ENCODE measurements around the gene CCNA2. TPM values are rescaled to one million over a fixed set of nuclear protein-coding genes. Genes with fewer than 3 reads are reported as not detected.

Gene CCNA2
- total RNA-seq, 1 donor from 2014 or later = 8.9 TPM

DNA sequence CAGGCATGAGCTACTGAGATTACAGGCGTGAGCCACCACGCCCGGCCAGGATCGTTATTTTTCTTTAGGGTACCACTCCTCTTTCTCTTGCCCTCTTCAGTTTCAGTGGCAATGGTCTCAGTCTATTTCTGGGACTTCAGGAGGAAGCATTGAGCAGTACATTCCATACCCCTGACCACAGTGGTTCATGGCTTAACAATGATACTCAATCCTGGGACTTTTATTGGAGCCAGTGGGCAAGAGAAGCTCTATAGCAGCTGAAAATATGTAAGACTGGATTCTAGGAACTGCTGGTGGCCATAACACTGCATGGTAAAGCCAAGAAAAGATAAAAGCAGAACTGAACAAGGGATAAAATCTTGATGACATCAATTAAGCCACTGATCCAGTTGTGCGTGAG is 5.8 kb upstream of the CCNA2 start:
- Histone ChIP-seq H3K27me3 (ENCODE audit: control insufficient read depth in 3 of 3, insufficient read depth in 3 of 3, low read length in 3 of 3) (no peaks in the 10 kb centered on the region), H3K9ac (ENCODE audit: low read depth in 1 of 3, low read length in 3 of 3) (no peak overlapping the region), H3K9me3 (ENCODE audit: control insufficient read depth in 3 of 3, low read length in 3 of 3) (no peaks in the 10 kb centered on the region), H3K4me3 (ENCODE audit: low read length in 3 of 3) (no peak overlapping the region), H3K27ac (ENCODE audit: low read depth, low read length) (no peak overlapping the region), H3K36me3 (ENCODE audit: control insufficient read depth in 3 of 3, insufficient read depth in 3 of 3, low read length in 3 of 3) (peaks cover 0 to 14% (median 11%) of the 10 kb centered on the region in 3 donors), H3K4me1 (ENCODE audit: control insufficient read depth in 3 of 3, insufficient read depth in 3 of 3, low read length in 3 of 3) (no peaks in the 10 kb centered on the region)

DNA sequence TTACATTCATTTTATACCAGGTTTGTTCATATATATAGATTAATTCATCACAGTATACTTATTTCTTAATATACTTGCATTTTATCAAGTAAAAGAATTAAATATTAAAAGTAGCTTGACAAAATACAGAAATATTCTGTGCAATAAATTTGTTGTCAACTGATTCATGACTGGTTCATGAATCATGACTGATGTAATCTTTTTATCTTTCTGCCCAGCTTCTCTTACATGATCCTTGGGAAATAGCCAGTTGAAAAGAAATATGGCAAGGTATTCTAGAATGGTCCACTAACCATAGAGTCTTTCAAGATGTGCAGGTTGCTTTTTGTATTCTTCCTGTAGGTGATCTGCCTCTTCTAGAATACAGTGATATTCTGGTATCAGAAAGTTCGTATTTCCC is 4.2 kb upstream of the CCNA2 start:
- Histone ChIP-seq H3K9ac (ENCODE audit: low read depth in 1 of 3, low read length in 3 of 3) (no peak overlapping the region), H3K27me3 (ENCODE audit: control insufficient read depth in 3 of 3, insufficient read depth in 3 of 3, low read length in 3 of 3) (no peaks in the 10 kb centered on the region), H3K4me3 (ENCODE audit: low read length in 3 of 3) (no peak overlapping the region), H3K36me3 (ENCODE audit: control insufficient read depth in 3 of 3, insufficient read depth in 3 of 3, low read length in 3 of 3) (peaks cover 0 to 14% (median 11%) of the 10 kb centered on the region in 3 donors), H3K27ac (ENCODE audit: low read depth, low read length) (no peak overlapping the region), H3K4me1 (ENCODE audit: control insufficient read depth in 3 of 3, insufficient read depth in 3 of 3, low read length in 3 of 3) (peaks cover 5 to 10% (median 8%) of the 10 kb centered on the region in 3 donors), H3K9me3 (ENCODE audit: control insufficient read depth in 3 of 3, low read length in 3 of 3) (no peaks in the 10 kb centered on the region)

DNA sequence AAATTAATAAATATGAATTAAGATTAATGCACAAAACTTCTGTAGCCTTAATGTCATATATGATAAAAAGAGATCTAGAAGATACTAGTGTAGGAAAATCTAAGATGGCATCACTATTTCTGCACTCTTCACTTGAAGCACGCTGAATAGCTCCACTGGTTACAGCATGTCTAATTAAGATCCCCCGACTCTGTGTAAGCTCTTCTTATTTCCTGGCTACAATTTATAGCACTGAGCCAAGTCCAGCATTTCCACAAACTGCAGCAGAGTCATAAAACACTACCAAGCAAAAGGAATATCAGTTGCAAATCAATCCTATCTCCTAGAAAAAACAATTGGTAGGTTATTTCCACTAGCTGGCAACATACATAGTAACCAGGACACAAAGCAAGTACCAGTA is 1.3 kb upstream of the CCNA2 start:
- Histone ChIP-seq H3K9ac (ENCODE audit: low read depth in 1 of 3, low read length in 3 of 3) (no peak overlapping the region), H3K27me3 (ENCODE audit: control insufficient read depth in 3 of 3, insufficient read depth in 3 of 3, low read length in 3 of 3) (no peaks in the 10 kb centered on the region), H3K4me3 (ENCODE audit: low read length in 3 of 3) (no peak overlapping the region), H3K36me3 (ENCODE audit: control insufficient read depth in 3 of 3, insufficient read depth in 3 of 3, low read length in 3 of 3) (peaks cover 0 to 8% (median 6%) of the 10 kb centered on the region in 3 donors), H3K27ac (ENCODE audit: low read depth, low read length) (no peak overlapping the region), H3K9me3 (ENCODE audit: control insufficient read depth in 3 of 3, low read length in 3 of 3) (no peaks in the 10 kb centered on the region), H3K4me1 (ENCODE audit: control insufficient read depth in 3 of 3, insufficient read depth in 3 of 3, low read length in 3 of 3) (peaks cover 5 to 10% (median 8%) of the 10 kb centered on the region in 3 donors)

DNA sequence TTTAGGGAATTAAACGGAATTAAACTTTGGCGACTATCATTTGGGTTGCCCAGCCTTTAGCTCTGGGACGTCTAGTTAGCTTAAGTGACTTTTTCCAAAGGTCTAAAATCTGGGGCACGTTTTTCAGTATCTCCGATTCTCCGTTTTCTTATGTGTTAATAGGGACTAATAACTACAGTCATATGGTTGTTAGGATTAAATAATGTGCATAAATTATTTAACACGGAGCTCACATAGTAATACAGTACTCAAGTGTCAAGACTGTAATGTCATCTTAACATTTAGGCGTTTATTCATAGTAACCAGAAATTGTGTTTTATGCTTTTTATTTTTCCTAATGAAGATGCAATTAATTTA is 466 bp upstream of the CCNA2 start:
- Histone ChIP-seq H3K27ac (ENCODE audit: low read depth, low read length) (peak overlapping the region; percentile 79), H3K4me1 (ENCODE audit: control insufficient read depth in 3 of 3, insufficient read depth in 3 of 3, low read length in 3 of 3) (peaks cover 5 to 10% (median 8%) of the 10 kb centered on the region in 3 donors), H3K27me3 (ENCODE audit: control insufficient read depth in 3 of 3, insufficient read depth in 3 of 3, low read length in 3 of 3) (no peaks in the 10 kb centered on the region), H3K36me3 (ENCODE audit: control insufficient read depth in 3 of 3, insufficient read depth in 3 of 3, low read length in 3 of 3) (peaks cover 0 to 4% (median 0%) of the 10 kb centered on the region in 3 donors), H3K9ac (ENCODE audit: low read depth in 1 of 3, low read length in 3 of 3) (peak overlapping the region; percentile 74 to 92 (median 78)), H3K4me3 (ENCODE audit: low read length in 3 of 3) (peak overlapping the region; percentile 81 to 91 (median 81)), H3K9me3 (ENCODE audit: control insufficient read depth in 3 of 3, low read length in 3 of 3) (no peaks in the 10 kb centered on the region)

DNA sequence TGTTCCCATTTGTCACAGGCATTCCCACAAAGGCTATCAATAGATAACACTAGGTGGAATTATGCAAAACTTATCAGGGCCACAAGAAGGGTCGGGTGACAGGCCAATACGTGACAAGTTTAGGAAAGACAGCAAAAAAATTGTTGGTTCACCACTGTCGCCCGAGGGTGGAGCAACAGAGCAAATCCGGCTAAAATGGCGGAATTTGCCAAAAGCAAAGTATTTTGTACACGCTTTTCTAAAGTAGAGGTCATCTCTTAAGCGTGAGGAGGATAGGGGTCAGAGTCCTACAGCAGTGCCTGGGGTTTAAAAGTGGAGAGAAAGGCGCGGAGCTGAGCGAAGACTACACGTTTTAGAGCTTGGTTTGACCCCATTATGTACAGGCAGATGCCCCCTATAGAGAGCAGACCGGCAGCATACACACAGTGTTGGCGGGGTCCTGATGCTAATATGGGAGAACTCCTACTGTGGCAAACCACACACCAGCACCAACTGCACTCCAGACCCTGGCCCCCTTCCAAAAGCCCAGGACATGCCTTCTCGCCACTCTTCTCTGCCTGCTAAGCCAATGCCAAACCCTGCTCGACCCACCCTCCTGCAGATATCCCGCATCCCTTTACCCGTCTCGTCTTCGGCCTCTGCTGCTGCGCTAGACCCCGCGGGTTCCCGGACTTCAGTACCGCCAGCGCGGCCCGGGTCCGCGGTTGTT is 733 bp downstream of the CCNA2 start:
- H3K4me3 ChIP-seq (ENCODE audit: low read length in 3 of 3) = peak overlapping the region; percentile 81 to 91 (median 81)
- H3K36me3 ChIP-seq (ENCODE audit: control insufficient read depth in 3 of 3, insufficient read depth in 3 of 3, low read length in 3 of 3) = peaks cover 0 to 11% (median 4%) of the 10 kb centered on the region in 3 donors
- H3K27ac ChIP-seq (ENCODE audit: low read depth, low read length) = no peak overlapping the region
- no peaks in the 10 kb centered on the region for H3K27me3 ChIP-seq (ENCODE audit: control insufficient read depth in 3 of 3, insufficient read depth in 3 of 3, low read length in 3 of 3)
- H3K4me1 ChIP-seq (ENCODE audit: control insufficient read depth in 3 of 3, insufficient read depth in 3 of 3, low read length in 3 of 3) = peaks cover 5 to 10% (median 8%) of the 10 kb centered on the region in 3 donors
- H3K9ac ChIP-seq (ENCODE audit: low read depth in 1 of 3, low read length in 3 of 3) = no peak overlapping the region
- no peaks in the 10 kb centered on the region for H3K9me3 ChIP-seq (ENCODE audit: control insufficient read depth in 3 of 3, low read length in 3 of 3)

DNA sequence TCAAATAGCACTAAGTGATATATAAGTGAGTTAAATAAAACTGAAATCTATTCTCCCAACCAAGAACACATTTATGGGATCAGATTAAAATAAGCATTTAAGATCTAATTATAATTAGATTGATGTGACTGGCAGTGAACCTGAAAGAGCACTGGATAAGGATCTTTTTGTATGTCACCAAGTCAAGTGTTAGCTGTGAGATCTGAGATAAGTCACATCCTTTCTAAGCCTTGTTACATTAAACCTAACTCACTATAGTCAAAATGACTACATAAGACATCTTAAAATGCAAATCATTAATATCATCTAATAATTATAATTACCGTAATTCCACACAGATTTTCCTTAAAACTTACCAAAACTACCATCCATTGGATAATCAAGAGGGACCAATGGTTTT is 1.6 kb downstream of the CCNA2 start:
- Histone ChIP-seq H3K4me1 (ENCODE audit: control insufficient read depth in 3 of 3, insufficient read depth in 3 of 3, low read length in 3 of 3) (peaks cover 5 to 10% (median 8%) of the 10 kb centered on the region in 3 donors), H3K9me3 (ENCODE audit: control insufficient read depth in 3 of 3, low read length in 3 of 3) (no peaks in the 10 kb centered on the region), H3K9ac (ENCODE audit: low read depth in 1 of 3, low read length in 3 of 3) (no peak overlapping the region), H3K4me3 (ENCODE audit: low read length in 3 of 3) (no peak overlapping the region), H3K27me3 (ENCODE audit: control insufficient read depth in 3 of 3, insufficient read depth in 3 of 3, low read length in 3 of 3) (no peaks in the 10 kb centered on the region), H3K27ac (ENCODE audit: low read depth, low read length) (no peak overlapping the region), H3K36me3 (ENCODE audit: control insufficient read depth in 3 of 3, insufficient read depth in 3 of 3, low read length in 3 of 3) (peaks cover 0 to 13% (median 10%) of the 10 kb centered on the region in 3 donors)

DNA sequence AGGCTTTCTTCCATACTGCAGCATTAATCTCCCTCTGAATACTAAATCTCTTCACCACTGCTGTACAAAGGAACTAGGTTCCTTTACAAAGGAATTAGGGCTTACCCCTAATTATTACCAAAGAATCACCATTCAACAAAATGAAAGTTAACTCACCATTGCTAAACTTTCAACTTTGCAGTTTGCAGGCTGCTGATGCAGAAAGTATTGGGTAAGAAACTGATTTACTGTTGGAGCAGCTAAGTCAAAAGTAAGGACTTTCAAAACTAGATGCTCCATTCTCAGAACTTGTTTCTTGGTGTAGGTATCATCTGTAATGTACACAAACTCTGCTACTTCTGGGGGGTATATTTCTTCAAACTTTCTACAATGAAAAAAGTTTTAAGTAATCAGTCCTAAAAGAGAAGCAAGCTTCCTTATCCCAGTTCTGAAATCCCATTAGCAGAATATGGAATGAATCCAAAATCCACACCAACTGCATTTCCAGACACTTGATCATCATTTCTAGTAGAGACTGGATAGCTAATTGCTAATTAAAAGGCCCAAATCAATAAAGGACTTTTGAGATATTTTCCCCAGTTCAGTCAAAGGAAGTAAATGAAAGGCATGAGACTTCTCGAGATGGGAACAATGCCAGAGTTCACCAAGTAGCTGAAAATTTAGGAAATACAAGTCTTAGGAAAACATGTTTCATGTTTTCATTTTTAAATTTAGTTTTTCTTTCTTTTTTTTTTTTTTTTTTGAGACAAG is 4.3 kb downstream of the CCNA2 start:
- no peaks in the 10 kb centered on the region for H3K27me3 ChIP-seq (ENCODE audit: control insufficient read depth in 3 of 3, insufficient read depth in 3 of 3, low read length in 3 of 3)
- peaks cover 0 to 32% (median 26%) of the 10 kb centered on the region in 3 donors for H3K36me3 ChIP-seq (ENCODE audit: control insufficient read depth in 3 of 3, insufficient read depth in 3 of 3, low read length in 3 of 3)
- no peak overlapping the region for H3K27ac ChIP-seq (ENCODE audit: low read depth, low read length)
- no peaks in the 10 kb centered on the region for H3K9me3 ChIP-seq (ENCODE audit: control insufficient read depth in 3 of 3, low read length in 3 of 3)
- no peak overlapping the region for H3K4me3 ChIP-seq (ENCODE audit: low read length in 3 of 3)
- no peak overlapping the region for H3K9ac ChIP-seq (ENCODE audit: low read depth in 1 of 3, low read length in 3 of 3)
- H3K4me1 ChIP-seq (ENCODE audit: control insufficient read depth in 3 of 3, insufficient read depth in 3 of 3, low read length in 3 of 3) = peaks cover 5 to 10% (median 8%) of the 10 kb centered on the region in 3 donors

DNA sequence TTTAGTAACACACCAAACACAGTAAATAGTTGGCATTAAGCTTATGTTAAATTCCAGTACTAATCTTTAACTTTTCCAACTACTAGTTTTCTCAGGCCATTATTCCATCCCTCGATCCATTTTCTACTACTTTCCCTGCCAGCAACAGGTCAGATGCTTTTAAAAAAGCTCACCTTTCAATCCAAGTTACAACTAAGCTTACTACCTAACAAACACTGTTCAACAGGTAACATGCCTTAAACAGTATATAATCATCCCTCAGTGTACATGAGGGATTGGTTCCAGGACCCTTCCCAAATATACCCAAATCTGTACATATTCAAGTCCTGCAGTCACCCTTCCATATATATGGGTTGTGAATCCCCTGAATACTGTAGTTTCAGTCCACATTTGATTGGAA is 5.5 kb downstream of the CCNA2 start:
- no peak overlapping the region for H3K27ac ChIP-seq (ENCODE audit: low read depth, low read length)
- H3K27me3 ChIP-seq (ENCODE audit: control insufficient read depth in 3 of 3, insufficient read depth in 3 of 3, low read length in 3 of 3) = no peaks in the 10 kb centered on the region
- peaks cover 3% of the 10 kb centered on the region in 3 donors for H3K4me1 ChIP-seq (ENCODE audit: control insufficient read depth in 3 of 3, insufficient read depth in 3 of 3, low read length in 3 of 3)
- peaks cover 2 to 42% (median 34%) of the 10 kb centered on the region in 3 donors for H3K36me3 ChIP-seq (ENCODE audit: control insufficient read depth in 3 of 3, insufficient read depth in 3 of 3, low read length in 3 of 3)
- H3K9ac ChIP-seq (ENCODE audit: low read depth in 1 of 3, low read length in 3 of 3) = no peak overlapping the region
- no peaks in the 10 kb centered on the region for H3K9me3 ChIP-seq (ENCODE audit: control insufficient read depth in 3 of 3, low read length in 3 of 3)
- no peak overlapping the region for H3K4me3 ChIP-seq (ENCODE audit: low read length in 3 of 3)

DNA sequence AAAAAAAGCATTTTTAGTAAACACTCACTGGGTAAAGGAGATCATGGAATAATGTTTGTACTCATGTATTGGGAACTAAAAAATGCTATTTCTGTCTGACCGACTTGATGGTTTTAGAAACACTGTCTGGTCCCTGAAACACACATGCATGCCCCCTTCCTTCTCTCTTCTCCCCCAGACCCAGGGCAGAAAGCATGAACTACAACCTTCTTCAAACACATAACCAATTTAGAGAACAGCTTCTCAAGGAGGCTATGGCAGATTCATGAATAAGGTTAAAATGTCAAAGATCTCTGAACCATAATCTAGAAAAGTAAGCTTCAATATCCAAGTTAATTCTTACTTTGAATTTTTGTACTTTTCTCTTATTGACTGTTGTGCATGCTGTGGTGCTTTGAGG is 6.0 kb downstream of the CCNA2 start:
- Histone ChIP-seq H3K9me3 (ENCODE audit: control insufficient read depth in 3 of 3, low read length in 3 of 3) (no peaks in the 10 kb centered on the region), H3K27me3 (ENCODE audit: control insufficient read depth in 3 of 3, insufficient read depth in 3 of 3, low read length in 3 of 3) (no peaks in the 10 kb centered on the region), H3K27ac (ENCODE audit: low read depth, low read length) (no peak overlapping the region), H3K4me1 (ENCODE audit: control insufficient read depth in 3 of 3, insufficient read depth in 3 of 3, low read length in 3 of 3) (no peaks in the 10 kb centered on the region), H3K36me3 (ENCODE audit: control insufficient read depth in 3 of 3, insufficient read depth in 3 of 3, low read length in 3 of 3) (peaks cover 2 to 47% (median 39%) of the 10 kb centered on the region in 3 donors), H3K9ac (ENCODE audit: low read depth in 1 of 3, low read length in 3 of 3) (no peak overlapping the region), H3K4me3 (ENCODE audit: low read length in 3 of 3) (no peak overlapping the region)

DNA sequence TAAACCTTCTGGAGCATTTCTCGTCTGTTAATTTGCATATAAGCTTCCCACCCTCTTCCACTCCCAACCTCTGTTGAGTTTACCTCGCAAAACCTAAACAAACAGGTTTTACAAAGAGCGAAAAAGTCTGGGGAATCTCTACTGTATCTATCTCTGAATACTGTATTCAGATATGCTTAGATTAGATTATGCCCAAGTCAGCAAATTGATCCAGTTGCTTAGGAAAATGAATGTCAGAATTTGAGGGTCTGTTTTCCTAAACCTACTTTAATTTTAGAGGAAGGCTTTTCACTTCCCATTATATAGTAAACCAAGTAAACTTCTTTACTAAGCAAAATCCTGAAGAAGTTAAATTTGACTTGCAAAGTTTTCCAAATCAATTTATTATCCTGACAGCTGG is 6.7 kb downstream of the CCNA2 start:
- H3K9ac ChIP-seq (ENCODE audit: low read depth in 1 of 3, low read length in 3 of 3) = no peak overlapping the region
- H3K4me3 ChIP-seq (ENCODE audit: low read length in 3 of 3) = no peak overlapping the region
- H3K9me3 ChIP-seq (ENCODE audit: control insufficient read depth in 3 of 3, low read length in 3 of 3) = no peaks in the 10 kb centered on the region
- H3K4me1 ChIP-seq (ENCODE audit: control insufficient read depth in 3 of 3, insufficient read depth in 3 of 3, low read length in 3 of 3) = no peaks in the 10 kb centered on the region
- no peaks in the 10 kb centered on the region for H3K27me3 ChIP-seq (ENCODE audit: control insufficient read depth in 3 of 3, insufficient read depth in 3 of 3, low read length in 3 of 3)
- peaks cover 3 to 53% (median 43%) of the 10 kb centered on the region in 3 donors for H3K36me3 ChIP-seq (ENCODE audit: control insufficient read depth in 3 of 3, insufficient read depth in 3 of 3, low read length in 3 of 3)
- no peak overlapping the region for H3K27ac ChIP-seq (ENCODE audit: low read depth, low read length)
